ENCODE results near the gene TRIM28.
"Not testable (repeated sequence)": the region's sequence is repeated elsewhere in the genome, so short reads cannot be mapped to it uniquely, and the experiment has no call there.

The TRIM28 gene

DNA sequence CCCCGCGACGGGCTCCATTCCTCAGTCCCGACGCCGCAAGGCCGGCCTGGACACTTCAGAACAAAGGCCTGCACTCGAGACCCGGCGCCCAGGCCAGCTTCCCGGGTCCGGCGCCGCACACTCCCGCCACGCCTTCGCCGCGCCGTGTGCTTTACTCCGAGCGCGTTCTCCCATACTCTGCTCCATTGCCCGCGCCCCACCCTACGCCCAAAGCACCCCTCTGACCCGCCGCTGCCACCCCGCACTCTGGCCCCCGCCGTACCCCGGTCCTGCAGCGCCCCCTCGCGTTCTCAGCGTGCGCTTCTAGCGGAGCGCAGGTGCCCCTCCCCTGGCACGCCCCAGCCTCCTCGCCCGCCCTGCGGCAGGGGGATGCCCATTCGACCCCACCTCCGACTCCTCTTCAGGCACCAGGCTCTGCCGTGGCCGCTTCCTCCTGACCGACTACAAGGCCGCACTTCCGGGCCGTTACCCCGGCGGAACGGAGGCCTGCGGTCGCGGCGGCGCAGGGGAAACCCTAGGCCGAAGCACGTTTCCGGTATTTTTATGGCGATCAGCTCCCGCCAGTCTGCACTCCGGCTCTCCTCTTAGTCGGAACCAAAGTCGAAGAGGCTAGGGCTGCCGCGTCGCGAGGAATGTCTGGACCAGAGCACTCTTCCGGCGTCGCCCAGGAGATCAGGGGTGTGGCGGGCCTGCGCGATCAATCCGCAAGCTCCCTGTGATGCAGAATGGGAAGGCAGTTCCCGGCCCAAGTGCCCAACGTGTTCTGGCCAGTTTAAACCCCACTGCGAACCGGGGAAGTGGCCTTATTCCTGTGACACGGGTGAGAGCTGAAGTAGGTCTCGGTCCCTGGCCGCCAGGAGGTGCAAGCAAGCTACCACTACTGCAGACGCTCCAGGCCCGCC is 24.3 kb upstream of the TRIM28 start, which contains the start of gene ZBTB45:
Gene ZBTB45 (minus strand): TSS at position 456 of the 902 bp plus-strand sequence. CDS start 2,137 bp downstream, outside the sequence.
- DNase-seq: peak; percentile 93 to 94

- no peak for DNase-seq
Measured at GRCh38 chr19:58520257-58520599, 23.6 kb upstream of the TRIM28 start.

- DNase-seq: no peak
Measured at GRCh38 chr19:58521651-58522050, 22.2 kb upstream of the TRIM28 start.

GRCh38 chr19:58522709-58523108 is 21.2 kb upstream of the TRIM28 start:
- no peak for DNase-seq

GRCh38 chr19:58529405-58529804 is 14.5 kb upstream of the TRIM28 start:
- DNase-seq: no peak

DNA sequence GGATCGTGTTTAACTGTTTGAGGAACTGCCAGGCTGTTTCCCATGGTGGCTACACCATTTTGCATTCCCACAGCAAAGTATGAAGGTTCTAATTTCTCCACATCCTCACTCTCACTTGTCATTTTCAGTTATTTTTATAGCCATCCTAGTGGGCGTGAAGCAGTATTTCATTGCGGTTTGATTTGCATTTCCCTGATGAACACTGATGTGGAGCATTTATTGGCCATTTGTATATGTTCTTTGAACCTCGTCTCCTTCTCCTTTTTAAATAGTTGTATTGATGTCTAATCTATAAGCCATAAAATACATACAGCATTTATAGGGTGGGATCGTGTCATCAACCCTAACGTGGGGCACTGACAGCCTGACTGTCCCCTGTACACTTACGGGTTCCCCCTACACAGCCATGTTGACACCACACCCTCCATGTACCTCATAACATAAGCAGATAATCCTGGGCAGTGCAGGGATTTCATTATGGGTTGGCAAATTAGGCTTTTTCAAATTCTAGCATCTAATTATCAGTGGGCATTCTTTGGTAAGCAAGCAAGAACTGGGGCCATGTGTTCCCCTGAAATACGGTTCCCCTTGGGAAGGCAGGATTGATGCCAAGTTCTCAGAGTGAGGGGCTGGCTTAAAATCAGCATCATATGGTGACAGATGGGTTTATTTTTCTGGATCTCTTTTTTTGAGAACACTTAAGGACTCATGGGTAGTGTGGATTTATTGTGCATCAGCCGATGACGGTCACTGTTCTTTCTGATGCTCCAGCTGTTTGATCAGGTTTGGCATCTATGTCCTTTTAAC is 12.6 kb upstream of the TRIM28 start:
- no peak for DNase-seq

- no peak for DNase-seq
Measured at GRCh38 chr19:58535857-58536256, 8.0 kb upstream of the TRIM28 start.

GRCh38 chr19:58536852-58537798 is 6.7 kb upstream of the TRIM28 start:
- DNase-seq: no peak

DNA sequence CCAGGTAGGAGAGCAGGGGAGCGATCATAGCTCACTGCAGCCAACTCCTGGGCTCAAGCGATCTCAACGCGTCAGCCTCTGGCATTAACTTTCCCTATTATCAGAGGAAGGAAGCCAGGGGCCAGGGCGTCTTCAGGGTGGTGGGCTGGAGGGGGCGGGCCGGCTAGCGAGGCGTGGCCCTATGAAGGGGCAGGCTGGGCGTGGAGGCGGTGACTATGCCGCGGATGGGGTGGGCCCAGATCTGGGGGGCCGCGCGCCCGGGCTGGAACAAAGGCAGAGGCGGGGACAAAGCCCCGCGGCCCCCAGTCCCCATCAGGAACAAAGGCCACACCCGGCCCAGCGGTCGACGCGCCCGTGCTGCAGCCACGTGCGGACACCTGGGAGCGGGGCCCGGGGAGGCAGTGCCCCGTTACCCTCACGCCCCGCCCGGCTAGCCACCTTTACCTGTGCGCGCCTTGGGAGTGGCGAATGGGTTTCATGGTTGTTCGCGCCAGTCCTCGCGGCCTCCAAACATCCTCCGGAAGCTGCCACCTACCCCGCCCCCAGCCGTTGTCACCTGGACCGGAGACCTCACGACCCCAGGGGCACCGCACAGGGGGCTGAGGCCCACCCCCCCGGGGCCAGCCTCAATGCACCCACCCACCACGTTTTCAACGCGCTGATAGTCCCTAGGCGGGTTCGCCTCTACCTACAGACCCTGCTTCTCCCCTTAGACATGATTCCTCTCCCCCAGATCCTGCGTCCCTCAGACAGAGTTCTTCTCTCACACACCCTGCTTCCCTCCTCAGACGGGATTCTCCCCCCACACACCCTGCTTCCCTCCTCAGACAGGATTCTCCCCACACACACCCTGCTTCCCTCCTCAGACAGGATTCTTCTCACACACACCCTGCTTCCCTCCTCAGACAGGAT is 5.4 kb upstream of the TRIM28 start:
- peak in 1 of 2 donors; percentile 51 for DNase-seq

DNA sequence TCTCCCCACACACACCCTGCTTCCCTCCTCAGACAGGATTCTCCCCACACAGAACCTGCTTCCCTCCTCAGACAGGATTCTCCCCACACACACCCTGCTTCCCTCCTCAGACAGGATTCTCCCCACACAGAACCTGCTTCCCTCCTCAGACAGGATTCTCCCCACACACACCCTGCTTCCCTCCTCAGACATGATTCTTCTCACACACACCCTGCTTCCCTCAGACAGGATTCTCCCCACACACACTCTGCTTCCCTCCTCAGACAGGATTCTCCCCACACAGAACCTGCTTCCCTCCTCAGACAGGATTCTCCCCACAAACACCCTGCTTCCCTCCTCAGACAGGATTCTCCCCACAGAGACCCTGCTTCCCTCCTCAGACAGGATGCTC is 4.7 kb upstream of the TRIM28 start:
- not testable (repeated sequence) for DNase-seq

GRCh38 chr19:58542641-58543372 is 1.1 kb upstream of the TRIM28 start:
- not testable (repeated sequence) for DNase-seq

DNA sequence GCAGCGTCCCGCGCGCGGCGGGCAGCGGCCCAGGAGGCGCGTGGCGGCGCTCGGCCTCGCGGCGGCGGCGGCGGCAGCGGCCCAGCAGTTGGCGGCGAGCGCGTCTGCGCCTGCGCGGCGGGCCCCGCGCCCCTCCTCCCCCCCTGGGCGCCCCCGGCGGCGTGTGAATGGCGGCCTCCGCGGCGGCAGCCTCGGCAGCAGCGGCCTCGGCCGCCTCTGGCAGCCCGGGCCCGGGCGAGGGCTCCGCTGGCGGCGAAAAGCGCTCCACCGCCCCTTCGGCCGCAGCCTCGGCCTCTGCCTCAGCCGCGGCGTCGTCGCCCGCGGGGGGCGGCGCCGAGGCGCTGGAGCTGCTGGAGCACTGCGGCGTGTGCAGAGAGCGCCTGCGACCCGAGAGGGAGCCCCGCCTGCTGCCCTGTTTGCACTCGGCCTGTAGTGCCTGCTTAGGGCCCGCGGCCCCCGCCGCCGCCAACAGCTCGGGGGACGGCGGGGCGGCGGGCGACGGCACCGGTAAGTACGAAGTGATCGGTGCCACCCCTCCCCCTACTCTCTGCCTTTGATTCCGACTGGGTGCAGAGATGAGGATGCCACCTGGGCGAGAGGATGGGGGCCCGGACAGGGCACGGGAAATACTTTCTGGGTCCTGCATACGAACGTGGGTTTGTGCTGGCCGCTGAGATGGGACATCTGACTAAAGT is 874 bp downstream of the TRIM28 start:
- DNase-seq: peak; percentile 83

- DNase-seq: no peak
Measured at GRCh38 chr19:58545286-58546018, 1.6 kb downstream of the TRIM28 start.

DNA sequence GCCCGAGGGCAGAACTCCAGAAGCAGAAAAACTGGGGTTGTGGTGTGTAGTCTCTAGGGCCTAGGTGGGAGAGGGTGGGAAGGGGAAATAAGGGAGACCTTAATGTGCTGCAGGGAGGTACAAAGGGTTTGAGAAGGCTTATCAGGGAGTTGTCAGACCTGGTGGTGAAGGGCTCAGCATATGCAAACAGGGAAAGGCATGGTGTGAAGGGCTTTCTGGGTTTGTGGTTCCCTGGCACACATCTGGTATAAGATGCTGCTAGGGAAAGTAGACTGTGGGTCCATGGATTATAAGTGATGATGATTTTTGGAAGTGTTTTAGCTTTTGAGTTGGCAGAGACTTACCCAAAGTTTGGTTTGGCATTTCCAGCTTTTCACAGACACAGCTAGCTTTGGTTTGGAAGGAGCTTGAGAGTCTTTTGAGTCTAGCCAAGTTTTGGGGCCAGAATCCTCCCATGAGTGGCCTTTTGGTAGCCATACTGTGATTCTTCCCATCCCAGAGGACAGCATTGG is 2.2 kb downstream of the TRIM28 start:
- DNase-seq: no peak

DNA sequence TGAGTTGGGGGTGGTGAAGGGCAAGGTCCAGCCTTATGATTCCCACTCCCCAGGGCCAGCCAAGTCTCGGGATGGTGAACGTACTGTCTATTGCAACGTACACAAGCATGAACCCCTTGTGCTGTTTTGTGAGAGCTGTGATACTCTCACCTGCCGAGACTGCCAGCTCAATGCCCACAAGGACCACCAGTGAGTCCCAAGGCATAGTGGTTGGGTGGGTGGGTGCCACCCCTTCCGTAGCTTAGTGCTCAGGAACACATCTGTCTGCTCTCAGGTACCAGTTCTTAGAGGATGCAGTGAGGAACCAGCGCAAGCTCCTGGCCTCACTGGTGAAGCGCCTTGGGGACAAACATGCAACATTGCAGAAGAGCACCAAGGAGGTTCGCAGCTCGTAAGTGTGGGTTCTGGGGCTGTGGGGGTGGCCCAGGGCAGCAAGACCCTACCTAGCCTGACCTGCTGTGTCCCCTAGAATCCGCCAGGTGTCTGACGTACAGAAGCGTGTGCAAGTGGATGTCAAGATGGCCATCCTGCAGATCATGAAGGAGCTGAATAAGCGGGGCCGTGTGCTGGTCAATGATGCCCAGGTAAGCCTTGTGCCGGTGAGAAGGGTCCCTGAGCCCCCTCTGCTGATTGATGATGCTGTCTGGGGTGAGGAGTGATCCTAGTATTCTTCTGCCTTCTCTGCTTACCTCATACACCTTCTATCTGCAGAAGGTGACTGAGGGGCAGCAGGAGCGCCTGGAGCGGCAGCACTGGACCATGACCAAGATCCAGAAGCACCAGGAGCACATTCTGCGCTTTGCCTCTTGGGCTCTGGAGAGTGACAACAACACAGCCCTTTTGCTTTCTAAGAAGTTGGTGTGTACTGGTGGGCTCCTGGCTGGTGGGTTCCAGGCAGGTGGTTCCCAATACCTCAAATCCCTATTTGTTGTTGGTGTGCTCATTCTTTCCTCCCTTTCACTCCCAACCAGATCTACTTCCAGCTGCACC is 3.8 kb downstream of the TRIM28 start:
- no peak for DNase-seq

GRCh38 chr19:58548859-58549663 is 5.2 kb downstream of the TRIM28 start:
- no peak for DNase-seq

Data from CD4-positive, alpha-beta T cell treated with Interleukin-1 beta for 1 hour (primary cell).